Stimulated activated CD8-positive, alpha-beta memory T cell treated with anti-CD3 and anti-CD28 coated beads, Interleukin-7, amount 100 ng/mL, for 1 hour (primary cell): Measurements from ENCODE around the gene EBPL.

Source experiments
- DNase-seq, 2 donors: peaks; one replicate each; pipeline ENCODE4 v3.0.0-alpha.2; 2020; ENCODE audit warnings: low read depth in 2 of 2

The EBPL gene

DNA sequence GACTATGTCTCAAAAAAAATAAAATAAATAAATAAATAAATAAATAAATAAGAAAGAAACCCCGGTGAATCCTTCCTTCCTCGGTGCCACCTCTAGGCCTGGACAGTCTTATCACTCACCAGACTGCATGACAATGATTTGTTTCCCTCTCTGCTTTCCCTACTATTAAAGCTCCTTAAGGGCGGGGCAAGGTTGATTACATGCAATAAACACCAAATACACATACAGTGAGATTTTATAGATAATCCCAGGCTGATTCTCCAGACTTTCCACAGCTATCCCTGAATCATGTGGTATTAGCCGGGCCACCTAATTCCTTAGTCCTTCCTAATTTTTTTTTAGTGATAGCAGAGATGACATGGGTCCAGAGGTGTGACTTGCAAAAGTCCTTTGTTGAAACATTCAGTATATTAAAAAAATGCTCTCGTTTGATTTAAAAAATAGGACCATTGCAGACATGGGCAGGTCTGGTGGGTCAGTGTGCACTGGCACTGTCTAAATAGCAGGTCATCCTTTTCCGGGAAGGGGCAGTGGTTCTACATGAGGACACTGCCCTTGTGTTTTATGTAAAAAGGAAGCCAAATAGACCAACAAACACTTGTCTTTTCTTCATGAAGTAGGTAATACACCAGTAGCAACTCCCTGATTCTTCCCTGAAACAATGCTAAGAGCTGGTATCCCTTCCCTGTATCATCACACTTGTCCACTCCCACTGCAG lies 14.5 kb downstream of the EBPL start:
- no peak for DNase-seq

GRCh38 chr13:49670828-49671227 lies 20.5 kb downstream of the EBPL start:
- DNase-seq: no peak

DNA sequence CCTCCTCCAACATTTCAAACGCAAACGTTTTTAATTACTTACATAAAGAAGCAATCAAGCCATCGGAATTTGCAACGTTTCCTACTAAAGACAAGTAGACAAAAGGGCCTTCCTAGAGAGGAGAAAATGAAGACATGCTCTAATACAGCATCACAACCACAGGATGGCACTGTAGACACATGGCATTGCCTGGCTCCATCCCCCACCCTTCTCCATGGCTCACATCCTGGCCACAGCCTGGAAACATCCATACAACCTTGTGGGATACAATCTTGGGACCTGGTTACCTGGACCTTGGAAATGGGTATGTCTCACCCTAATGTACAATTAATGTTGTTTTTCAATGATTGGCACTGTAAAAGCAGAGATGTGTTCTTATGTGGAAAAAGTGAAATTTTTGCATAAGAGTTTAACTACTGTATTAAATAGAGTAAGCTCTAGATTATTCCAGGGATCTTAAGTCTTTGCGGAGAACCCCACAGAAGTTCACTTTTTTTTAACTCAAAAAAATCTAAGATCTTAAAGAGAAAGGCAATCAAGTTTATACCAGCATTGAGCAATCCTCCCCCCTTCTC lies 21.5 kb downstream of the EBPL start:
- no peak for DNase-seq

GRCh38 chr13:49667773-49668172 lies 23.5 kb downstream of the EBPL start:
- DNase-seq: no peak

DNA sequence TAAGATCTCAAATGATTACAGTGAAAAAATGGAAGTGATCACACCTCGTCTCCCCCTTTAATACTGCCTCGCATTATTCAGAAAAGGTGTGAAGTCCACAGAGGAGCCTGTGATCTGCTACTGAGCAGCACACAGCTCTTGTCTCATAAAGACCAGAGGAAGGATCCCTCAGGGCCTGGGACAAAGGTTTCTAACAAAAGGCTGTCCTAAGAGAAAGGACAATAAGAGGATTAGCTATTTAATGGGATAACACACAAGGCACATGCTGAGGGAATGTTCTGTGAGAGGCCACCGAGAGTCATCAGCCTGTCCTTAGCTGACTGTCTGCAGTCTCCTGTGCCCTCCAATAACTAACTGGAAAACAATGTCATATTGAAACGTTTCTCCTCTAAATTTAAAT lies 26.7 kb downstream of the EBPL start:
- DNase-seq: no peak

GRCh38 chr13:49657241-49657641 lies 34.0 kb downstream of the EBPL start:
- no peak for DNase-seq

DNA sequence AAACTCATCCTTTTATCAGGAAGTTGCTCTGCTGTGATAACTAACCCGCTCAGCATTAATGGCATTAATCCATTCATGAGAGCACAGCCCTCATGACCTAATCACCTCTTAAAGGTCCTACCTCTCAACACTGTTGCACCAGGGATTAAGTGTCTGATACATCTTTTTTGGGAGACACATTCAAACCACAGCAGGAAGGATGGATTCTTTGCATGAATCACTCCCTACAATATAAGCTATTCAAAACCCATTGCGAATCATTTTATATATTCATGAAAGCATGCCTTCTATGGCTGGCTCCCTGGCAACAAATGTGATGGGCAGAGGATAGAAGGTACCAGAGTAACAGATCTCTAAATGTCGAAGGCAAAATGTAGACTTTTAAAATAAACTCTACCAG lies 35.4 kb downstream of the EBPL start:
- DNase-seq: no peak

- DNase-seq: no peak
Observed at GRCh38 chr13:49654011-49654410, 37.3 kb downstream of the EBPL start.

GRCh38 chr13:49653478-49653877 lies 37.8 kb downstream of the EBPL start:
- no peak for DNase-seq

DNA sequence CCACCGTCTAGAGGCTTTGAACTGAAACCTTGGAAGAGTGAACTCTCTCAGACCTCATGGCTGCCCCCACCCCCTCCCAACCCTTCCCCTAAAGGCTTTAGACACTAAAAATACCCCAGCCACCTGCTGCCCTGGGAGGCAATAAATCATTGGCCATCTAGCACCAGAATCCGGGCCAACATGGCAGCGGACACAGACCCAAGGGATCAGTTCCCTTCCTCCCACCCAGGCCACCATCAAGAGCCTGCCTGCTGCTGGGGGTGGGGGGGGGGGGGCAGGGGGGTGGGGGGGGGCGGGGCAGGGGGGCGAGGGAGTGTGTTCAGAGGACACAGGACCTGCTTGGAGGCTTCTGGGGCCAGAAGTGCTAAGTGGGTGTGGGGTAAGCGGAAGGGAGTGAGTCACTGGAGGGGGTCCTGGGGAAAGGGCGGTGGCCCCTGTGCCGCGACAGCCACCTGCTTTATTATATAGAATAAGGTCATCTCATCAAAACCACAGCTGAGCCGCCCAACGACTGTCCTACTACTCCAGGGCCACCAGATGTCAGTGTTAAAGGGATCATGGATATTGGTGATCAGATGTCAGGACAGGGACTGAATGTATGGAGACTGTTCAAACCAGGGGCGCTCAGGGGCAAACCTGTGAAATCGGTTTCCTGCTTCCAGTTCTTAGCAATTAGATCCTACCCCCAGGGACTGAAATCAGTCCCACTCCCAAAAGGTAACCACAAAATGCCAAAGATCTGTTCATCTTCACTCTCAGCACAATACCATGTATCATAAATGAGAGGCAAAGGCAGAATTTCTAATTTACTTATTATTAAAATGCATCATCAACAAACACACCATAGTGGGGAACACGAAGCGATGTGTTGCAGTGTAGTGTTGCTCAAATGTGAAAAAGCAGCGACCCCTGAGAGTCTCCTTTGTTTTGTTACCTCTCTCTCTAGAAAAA lies 38.7 kb downstream of the EBPL start:
- DNase-seq: no peak

- no peak for DNase-seq
Observed at GRCh38 chr13:49651570-49652354, 39.5 kb downstream of the EBPL start.

GRCh38 chr13:49649963-49650312 lies 41.3 kb downstream of the EBPL start:
- no peak for DNase-seq

DNA sequence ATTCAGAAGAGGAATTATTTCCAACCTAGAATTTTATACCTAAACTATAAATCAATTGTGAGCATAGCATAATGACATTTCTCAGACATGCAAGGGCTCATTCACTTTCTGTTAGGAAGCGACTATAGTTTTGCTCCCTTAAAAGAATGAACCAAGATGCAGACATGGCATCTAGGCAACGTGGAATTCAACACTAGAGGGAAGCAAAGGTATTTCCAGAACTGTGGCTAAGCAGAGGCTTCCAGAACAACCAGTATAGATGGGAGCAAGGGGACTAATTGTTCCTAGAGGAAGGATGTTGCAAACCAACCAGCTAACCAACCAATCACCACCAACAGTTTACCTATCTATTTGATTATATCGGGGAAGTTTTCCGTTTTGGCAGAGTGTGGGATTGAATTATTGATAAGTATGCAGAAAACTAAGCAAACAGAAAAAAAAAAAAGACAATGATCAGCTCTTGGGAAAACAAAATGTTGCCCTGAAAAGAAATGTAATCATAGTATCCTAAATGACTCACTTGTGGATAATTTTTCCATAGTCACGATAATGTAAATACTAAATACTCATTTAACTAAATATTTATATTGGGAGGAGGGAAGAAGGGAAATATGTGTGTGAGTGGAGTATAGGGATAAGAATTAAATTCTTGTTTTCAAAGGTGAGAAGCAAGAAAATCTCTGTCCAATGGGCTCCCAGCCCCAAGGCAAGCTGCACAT lies 41.9 kb downstream of the EBPL start:
- DNase-seq: no peak

DNA sequence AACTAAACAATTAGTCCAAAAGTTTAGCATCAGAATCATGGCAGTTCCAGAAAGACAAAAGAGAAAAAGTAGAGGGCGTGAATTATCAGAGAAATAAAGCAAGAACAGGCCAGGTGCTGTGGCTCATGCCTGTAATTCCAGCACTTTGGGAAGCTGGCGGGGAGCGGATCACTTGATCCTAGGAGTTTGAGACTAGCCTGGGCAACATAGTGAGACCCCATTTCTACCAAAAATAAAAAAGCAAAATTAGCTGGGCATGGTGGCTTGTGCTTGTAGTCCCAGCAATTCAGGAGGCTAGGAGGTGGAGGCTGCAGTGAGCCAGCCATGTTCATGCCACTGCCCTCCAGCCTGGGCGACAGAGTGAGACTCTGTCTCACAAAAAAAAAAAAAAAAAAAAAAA lies 44.6 kb downstream of the EBPL start:
- DNase-seq: no peak

GRCh38 chr13:49645451-49645850 lies 45.8 kb downstream of the EBPL start:
- no peak for DNase-seq

GRCh38 chr13:49643035-49643646 lies 48.1 kb downstream of the EBPL start:
- no peak for DNase-seq

- no peak for DNase-seq
Observed at GRCh38 chr13:49641801-49642291, 49.4 kb downstream of the EBPL start.

GRCh38 chr13:49638744-49639072 lies 52.6 kb downstream of the EBPL start:
- DNase-seq: no peak

DNA sequence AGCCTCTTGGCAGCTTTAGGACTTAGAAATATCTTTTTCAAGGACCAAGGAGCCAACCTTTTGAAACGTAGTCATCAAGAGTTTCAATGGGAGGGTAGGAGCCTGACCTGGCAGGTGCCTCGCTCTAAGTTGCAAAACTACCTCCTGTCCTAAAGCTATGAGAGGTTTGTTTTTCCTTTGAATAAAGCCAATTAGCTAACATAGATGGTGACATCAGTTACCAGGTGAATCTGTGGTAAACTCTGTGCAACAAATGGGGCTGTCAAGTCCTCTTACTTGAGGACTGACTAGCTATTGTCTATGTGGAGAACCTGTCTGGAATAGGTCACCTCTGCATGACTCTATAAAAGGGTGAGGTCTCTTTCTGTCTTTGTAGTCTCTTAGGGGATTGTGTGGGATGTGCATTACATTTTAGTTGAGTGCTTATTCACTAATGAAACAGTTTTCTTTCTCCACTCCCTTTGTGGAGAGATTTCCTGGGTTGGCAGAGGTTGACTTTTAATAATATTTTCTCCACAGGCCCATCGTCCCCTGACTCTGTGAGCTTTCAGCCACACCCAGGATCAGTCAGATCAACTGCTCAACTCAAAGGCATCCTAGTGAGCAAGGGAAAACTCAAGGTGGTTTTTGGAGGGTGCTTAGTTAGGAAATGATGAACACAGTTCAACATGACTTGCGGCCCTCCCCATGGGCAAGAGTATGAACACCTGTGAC lies 53.1 kb downstream of the EBPL start:
- no peak for DNase-seq

DNA sequence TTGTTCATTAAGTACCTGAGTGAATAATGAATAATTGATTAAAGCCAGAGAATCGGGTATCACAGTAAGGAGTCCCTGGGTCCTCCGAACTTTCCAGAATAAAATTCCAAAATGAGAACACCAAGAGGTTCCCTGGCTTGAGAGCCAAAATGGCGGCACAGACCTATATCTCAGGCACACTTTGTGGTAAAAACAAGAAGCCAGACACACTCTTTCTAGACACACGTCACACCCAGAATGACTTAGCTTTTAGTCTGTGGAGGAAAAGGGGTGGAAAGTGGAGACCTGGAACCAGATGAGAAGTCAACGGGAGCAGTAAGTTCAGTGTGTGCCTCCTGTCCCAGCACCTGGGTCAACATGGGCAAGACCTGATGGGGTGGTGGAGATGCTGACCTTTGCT lies 54.6 kb downstream of the EBPL start:
- DNase-seq: no peak
